Fibroblast of lung (primary cell): ENCODE measurements around the gene OSBP2. TPM values are rescaled to one million over a fixed set of nuclear protein-coding genes. Genes with fewer than 3 reads are reported as not detected.

Experiments used
- DNase-seq, 2 donors: peaks; one replicate each; pipeline versions ENCODE4 v3.0.0 to v3.0.0-alpha.2; 2010; ENCODE audit warnings: low read depth in 2 of 2
- H2AFZ ChIP-seq: 2 replicates; pipeline ENCODE4 v1.5.1; 2012; ENCODE audit warnings: low read length, control low read depth, inconsistent platforms
- H3K27ac ChIP-seq: 2 replicates; pipeline ENCODE4 v1.5.1; 2011; ENCODE audit warnings: low read length, control low read depth; ENCODE audit not compliant: insufficient read depth
- H3K27me3 ChIP-seq: 2 replicates; pipeline ENCODE4 v1.5.1; 2011; ENCODE audit warnings: mild to moderate bottlenecking, low read length; ENCODE audit not compliant: control insufficient read depth, insufficient read depth
- H3K36me3 ChIP-seq: 2 replicates; pipeline ENCODE4 v1.5.1; 2011; ENCODE audit warnings: low read length; ENCODE audit not compliant: control insufficient read depth, insufficient read depth
- H3K4me1 ChIP-seq: 2 replicates; pipeline ENCODE4 v1.5.1; 2011; ENCODE audit warnings: low read length; ENCODE audit not compliant: control insufficient read depth, insufficient read depth; ENCODE audit errors: extremely low read depth
- H3K4me2 ChIP-seq: 2 replicates; pipeline ENCODE4 v1.5.1; 2011; ENCODE audit warnings: low read length, control low read depth; ENCODE audit not compliant: insufficient read depth; ENCODE audit errors: extremely low read depth
- H3K4me3 ChIP-seq, 4 experiments: fragments of 200-600 bp in 1 of 4; sonication (generic) in 1 of 4; replicated peaks in 1 of 4; 2 replicates each; pipeline ENCODE4 v1.5.1; 2011 to 2016; ENCODE audit warnings: low read length in 4 of 4, low read depth in 3 of 4, mild to moderate bottlenecking in 3 of 4, control low read depth in 2 of 4, inconsistent platforms in 1 of 4, mixed read lengths in 1 of 4; ENCODE audit not compliant: insufficient read depth in 1 of 4; ENCODE audit errors: control extremely low read depth in 1 of 4
- H3K79me2 ChIP-seq: 2 replicates; pipeline ENCODE4 v1.5.1; 2012; ENCODE audit warnings: mild to moderate bottlenecking, low read length, inconsistent platforms; ENCODE audit not compliant: control insufficient read depth, insufficient read depth
- H3K9ac ChIP-seq: 2 replicates; pipeline ENCODE4 v1.5.1; 2011; ENCODE audit warnings: mild to moderate bottlenecking, low read length, control low read depth; ENCODE audit not compliant: insufficient read depth
- H3K9me3 ChIP-seq: 2 replicates; pipeline ENCODE4 v1.5.1; 2012; ENCODE audit warnings: low read depth, low read length; ENCODE audit not compliant: control insufficient read depth, insufficient read depth
- H4K20me1 ChIP-seq: 2 replicates; pipeline ENCODE4 v1.5.1; 2011; ENCODE audit warnings: low read length; ENCODE audit not compliant: control insufficient read depth, insufficient read depth; ENCODE audit errors: extremely low read depth
- CTCF ChIP-seq, 2 donors: IDR thresholded peaks in 1 of 2; conservative IDR thresholded peaks in 1 of 2; 1 replicate in 1 of 2; 2 replicates in 1 of 2; pipeline ENCODE4 v1.5.1; 2011 to 2012; ENCODE audit warnings: low read length in 2 of 2, control low read depth in 1 of 2, inconsistent platforms in 1 of 2, low read depth in 1 of 2, mild to moderate bottlenecking in 1 of 2
- EZH2 ChIP-seq: IDR thresholded peaks from 2 replicates; pipeline ENCODE4 v1.5.1; 2012; ENCODE audit warnings: low read length, control low read depth, mild to moderate bottlenecking; ENCODE audit errors: missing control alignments
- polyA plus RNA-seq, 2 donors: library from polyadenylated mRNA; depleted of rRNA in 1 of 2; stranded (reverse) in 1 of 2; unstranded in 1 of 2; fragments of >200 nt; gene quantifications; 2 replicates each; pipeline ENCODE4 v1.2.1, GENCODE V29; 2011 to 2012; ENCODE audit warnings: missing spikeins in 1 of 2
- total RNA-seq: library from RNA; depleted of rRNA; stranded (reverse); fragments of >200 nt; gene quantifications from 2 replicates; pipeline ENCODE4 v1.2.1, GENCODE V29; 2014

Gene OSBP2
- total and polyA plus RNA-seq, 2 donors (not counting 1 experiment from before 2014, with no cell fraction given) = 0.40 to 3.8 TPM

DNA sequence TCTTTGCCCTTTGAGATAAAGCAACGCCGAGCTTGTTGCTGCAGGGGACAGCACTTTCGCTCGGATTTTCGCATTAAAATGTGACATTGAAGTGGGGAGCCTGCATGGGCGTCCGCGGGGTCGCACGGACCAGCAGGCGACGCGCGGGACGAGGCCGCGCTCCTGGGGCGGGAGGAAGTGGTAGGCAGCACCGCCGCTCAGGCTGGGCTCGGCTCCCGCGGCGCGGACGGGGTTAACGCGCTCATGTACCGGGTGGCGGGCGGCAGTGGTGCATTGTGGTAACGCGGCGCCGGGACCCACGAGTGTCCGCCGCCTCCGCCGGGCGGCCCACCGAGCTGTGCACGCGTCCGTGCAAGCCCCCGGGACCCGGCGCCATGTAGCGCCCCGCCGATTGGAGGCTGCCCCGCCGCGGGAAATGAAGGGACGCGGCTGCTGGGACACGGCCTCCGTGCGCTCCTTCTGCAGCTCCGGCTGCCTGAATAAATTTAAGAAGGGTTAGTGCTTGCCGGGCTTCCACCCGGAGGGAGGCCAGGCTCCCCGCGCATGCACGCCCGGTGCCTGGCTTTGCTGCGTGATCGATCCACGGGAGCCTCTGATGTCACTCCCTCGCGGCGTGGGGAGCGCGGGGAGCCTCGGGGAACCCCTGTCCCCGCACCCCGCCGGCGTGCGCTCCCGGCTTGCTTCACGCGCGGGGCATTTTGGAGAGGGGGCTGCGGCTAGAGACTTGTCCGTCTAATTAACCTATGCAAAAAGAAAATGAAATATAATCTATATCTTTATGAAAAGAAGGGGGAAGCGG, 127.7 kb downstream of the OSBP2 start:
- Histone ChIP-seq H4K20me1 (no peaks in the 10 kb centered on the region), H3K79me2 (no peaks in the 10 kb centered on the region), H3K9me3 (no peaks in the 10 kb centered on the region), H3K27ac (no peak overlapping the region), H3K9ac (no peak overlapping the region), H2AFZ (no peak overlapping the region), H3K4me1 (peaks cover 2% of the 10 kb centered on the region), H3K27me3 (peaks cover 16% of the 10 kb centered on the region), H3K4me2 (peak overlapping the region; percentile 66), H3K4me3 (peak overlapping the region in 3 of 4 experiments; percentile 28 to 48 (median 32)), H3K36me3 (no peaks in the 10 kb centered on the region)
- no peak for TF ChIP-seq CTCF (conservative IDR thresholded peaks at IDR 0.05 in 1 of 2, IDR thresholded peaks at IDR 0.05 in 1 of 2; ENCODE audit: low read depth in 1 of 2, low read length in 2 of 2)
- peak; percentile 83 for TF ChIP-seq EZH2
- peak in 1 of 2 donors; percentile 15 for DNase-seq

- Histone ChIP-seq H3K4me1 (peaks cover 2% of the 10 kb centered on the region), H4K20me1 (no peaks in the 10 kb centered on the region), H3K9me3 (no peaks in the 10 kb centered on the region), H3K4me3 (no peak overlapping the region), H3K79me2 (no peaks in the 10 kb centered on the region), H3K27me3 (peaks cover 16% of the 10 kb centered on the region), H3K9ac (no peak overlapping the region), H3K4me2 (peak overlapping the region; percentile 66), H3K27ac (no peak overlapping the region), H2AFZ (no peak overlapping the region), H3K36me3 (no peaks in the 10 kb centered on the region)
- DNase-seq = no peak
- TF ChIP-seq EZH2 (peak; percentile 82), CTCF (conservative IDR thresholded peaks at IDR 0.05 in 1 of 2, IDR thresholded peaks at IDR 0.05 in 1 of 2; ENCODE audit: low read depth in 1 of 2, low read length in 2 of 2) (no peak)
Observed at GRCh38 chr22:30823015-30823370, 128.3 kb downstream of the OSBP2 start.

DNA sequence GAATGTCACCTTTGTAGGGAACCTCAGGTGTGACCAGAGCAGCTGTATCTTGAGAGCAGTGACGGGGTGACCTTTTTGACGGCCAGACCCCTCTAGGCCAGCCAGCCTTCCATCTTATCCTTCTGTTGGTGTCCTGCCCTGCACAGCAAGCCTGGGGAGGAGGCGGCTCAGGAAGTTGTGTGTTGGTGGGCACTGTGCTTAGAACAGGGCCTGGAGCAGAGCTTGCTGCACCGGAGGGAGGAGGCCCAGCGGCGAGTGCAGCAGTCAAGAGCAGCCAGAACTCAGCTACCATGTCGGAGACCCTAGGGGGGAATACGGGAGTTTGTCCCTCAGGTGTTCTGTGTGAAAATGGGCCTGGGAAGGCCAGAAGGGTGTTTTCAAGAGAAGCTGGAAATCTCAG, 129.4 kb downstream of the OSBP2 start:
- Histone ChIP-seq H3K9ac (no peak overlapping the region), H3K27ac (no peak overlapping the region), H3K27me3 (peaks cover 16% of the 10 kb centered on the region), H2AFZ (no peak overlapping the region), H3K4me2 (no peak overlapping the region), H3K4me3 (no peak overlapping the region), H3K79me2 (no peaks in the 10 kb centered on the region), H3K4me1 (peaks cover 2% of the 10 kb centered on the region), H3K9me3 (no peaks in the 10 kb centered on the region), H4K20me1 (no peaks in the 10 kb centered on the region), H3K36me3 (no peaks in the 10 kb centered on the region)
- TF ChIP-seq CTCF (conservative IDR thresholded peaks at IDR 0.05 in 1 of 2, IDR thresholded peaks at IDR 0.05 in 1 of 2; ENCODE audit: low read depth in 1 of 2, low read length in 2 of 2) (no peak), EZH2 (no peak)
- no peak for DNase-seq
